Raji (cell line): ENCODE results near the gene PDC.

Source experiments
- POLR2A ChIP-seq: IDR thresholded peaks from 2 replicates; pipeline ENCODE4 v1.6.1; 2011; ENCODE audit warnings: low read depth, low read length, control low read depth; ENCODE audit not compliant: insufficient read depth

The PDC gene

GRCh38 chr1:186435336-186435735 is 25.6 kb downstream of the PDC start:
- TF ChIP-seq POLR2A, result no peak

GRCh38 chr1:186429017-186429416 is 31.9 kb downstream of the PDC start:
- no peak for TF ChIP-seq POLR2A

- no peak for TF ChIP-seq POLR2A
Measured at GRCh38 chr1:186426118-186426517, 34.8 kb downstream of the PDC start.

- no peak for TF ChIP-seq POLR2A
Measured at GRCh38 chr1:186424539-186424938, 36.4 kb downstream of the PDC start.

- TF ChIP-seq POLR2A, result no peak
Measured at GRCh38 chr1:186421446-186421845, 39.5 kb downstream of the PDC start.

GRCh38 chr1:186420923-186421322 is 40.0 kb downstream of the PDC start:
- TF ChIP-seq POLR2A, result no peak

GRCh38 chr1:186420311-186420710 is 40.6 kb downstream of the PDC start:
- no peak for TF ChIP-seq POLR2A

GRCh38 chr1:186418503-186418902 is 42.4 kb downstream of the PDC start:
- TF ChIP-seq POLR2A, result no peak

- no peak for TF ChIP-seq POLR2A
Measured at GRCh38 chr1:186413319-186413718, 47.6 kb downstream of the PDC start.

- no peak for TF ChIP-seq POLR2A
Measured at GRCh38 chr1:186409091-186409490, 51.8 kb downstream of the PDC start.

GRCh38 chr1:186404454-186405051 is 56.4 kb downstream of the PDC start:
- TF ChIP-seq POLR2A, result no peak

GRCh38 chr1:186403632-186404031 is 57.3 kb downstream of the PDC start:
- TF ChIP-seq POLR2A, result no peak
